Activated T-cell treated with anti-CD3 and anti-CD28 coated beads, Interleukin-2, amount 50 U/mL, for 24 hours (primary cell): ENCODE measurements around the gene UROC1.

ENCODE experiments used
- DNase-seq: peaks from one replicate; pipeline ENCODE4 v3.0.0-alpha.2; 2020
- H3K27ac Mint-ChIP-seq: 2 replicates; pipeline ENCODE4 v1.8.0; 2020; ENCODE audit warnings: mild to moderate bottlenecking, mixed read lengths
- H3K27me3 Mint-ChIP-seq: 2 replicates; pipeline ENCODE4 v1.8.0; 2020; ENCODE audit warnings: mixed read lengths
- H3K36me3 Mint-ChIP-seq: 2 replicates; pipeline ENCODE4 v1.8.0; 2020; ENCODE audit warnings: low read depth, mixed read lengths
- H3K4me1 Mint-ChIP-seq: 2 replicates; pipeline ENCODE4 v1.8.0; 2020; ENCODE audit warnings: low read depth, mixed read lengths
- H3K4me3 Mint-ChIP-seq: 2 replicates; pipeline ENCODE4 v1.8.0; 2020; ENCODE audit warnings: mild to moderate bottlenecking, moderate library complexity, mixed read lengths
- H3K9me3 Mint-ChIP-seq: 2 replicates; pipeline ENCODE4 v1.8.0; 2020; ENCODE audit warnings: mixed read lengths

The UROC1 gene

GRCh38 chr3:126551121-126551838 lies 33.7 kb upstream of the UROC1 start:
- Mint-ChIP-seq H3K27me3 (peaks cover 5% of the 10 kb centered on the region), H3K9me3 (no peaks in the 10 kb centered on the region), H3K4me1 (no peaks in the 10 kb centered on the region), H3K27ac (no peak overlapping the region), H3K36me3 (no peaks in the 10 kb centered on the region), H3K4me3 (no peak overlapping the region)
- DNase-seq = peak; percentile 14

GRCh38 chr3:126550488-126551051 lies 33.0 kb upstream of the UROC1 start:
- Mint-ChIP-seq H3K9me3 (no peaks in the 10 kb centered on the region), H3K4me1 (no peaks in the 10 kb centered on the region), H3K27me3 (peaks cover 5% of the 10 kb centered on the region), H3K36me3 (no peaks in the 10 kb centered on the region), H3K27ac (no peak overlapping the region), H3K4me3 (no peak overlapping the region)
- DNase-seq = peak; percentile 8

- no peaks in the 10 kb centered on the region for H3K4me1 Mint-ChIP-seq
- H3K36me3 Mint-ChIP-seq = no peaks in the 10 kb centered on the region
- no peaks in the 10 kb centered on the region for H3K9me3 Mint-ChIP-seq
- no peak overlapping the region for H3K4me3 Mint-ChIP-seq
- no peak overlapping the region for H3K27ac Mint-ChIP-seq
- H3K27me3 Mint-ChIP-seq = peaks cover 5% of the 10 kb centered on the region
- no peak for DNase-seq
These were observed 32.4 kb upstream of the UROC1 start for GRCh38 chr3:126549861-126550487.

- Mint-ChIP-seq H3K4me3 (no peak overlapping the region), H3K4me1 (no peaks in the 10 kb centered on the region), H3K27me3 (peaks cover 5% of the 10 kb centered on the region), H3K36me3 (no peaks in the 10 kb centered on the region), H3K27ac (no peak overlapping the region), H3K9me3 (no peaks in the 10 kb centered on the region)
- DNase-seq = peak; percentile 5
These were observed 31.2 kb upstream of the UROC1 start for GRCh38 chr3:126548556-126549466.

GRCh38 chr3:126547721-126548120 lies 30.1 kb upstream of the UROC1 start:
- no peaks in the 10 kb centered on the region for H3K9me3 Mint-ChIP-seq
- H3K27ac Mint-ChIP-seq = no peak overlapping the region
- no peak overlapping the region for H3K4me3 Mint-ChIP-seq

GRCh38 chr3:126546549-126547239 lies 29.1 kb upstream of the UROC1 start:
- no peaks in the 10 kb centered on the region for H3K36me3 Mint-ChIP-seq
- H3K4me1 Mint-ChIP-seq = no peaks in the 10 kb centered on the region
- peak; percentile 11 for DNase-seq
- peaks cover 5% of the 10 kb centered on the region for H3K27me3 Mint-ChIP-seq
- no peak overlapping the region for H3K4me3 Mint-ChIP-seq
- no peak overlapping the region for H3K27ac Mint-ChIP-seq
- no peaks in the 10 kb centered on the region for H3K9me3 Mint-ChIP-seq

More at GRCh38 chr3:126547721-126548120, 30.1 kb upstream of the UROC1 start:
- H3K4me1 Mint-ChIP-seq = no peaks in the 10 kb centered on the region
- no peaks in the 10 kb centered on the region for H3K36me3 Mint-ChIP-seq
- DNase-seq = no peak
- peaks cover 5% of the 10 kb centered on the region for H3K27me3 Mint-ChIP-seq

- peak; percentile 9 for DNase-seq
- Mint-ChIP-seq H3K27me3 (peaks cover 7% of the 10 kb centered on the region), H3K9me3 (no peaks in the 10 kb centered on the region), H3K4me3 (no peak overlapping the region), H3K27ac (no peak overlapping the region), H3K36me3 (no peaks in the 10 kb centered on the region), H3K4me1 (no peaks in the 10 kb centered on the region)
These were observed 28.4 kb upstream of the UROC1 start for GRCh38 chr3:126546013-126546412.

GRCh38 chr3:126545544-126545943 lies 28.0 kb upstream of the UROC1 start:
- no peak overlapping the region for H3K27ac Mint-ChIP-seq
- H3K9me3 Mint-ChIP-seq = no peaks in the 10 kb centered on the region
- no peaks in the 10 kb centered on the region for H3K36me3 Mint-ChIP-seq
- no peak overlapping the region for H3K4me3 Mint-ChIP-seq
- H3K4me1 Mint-ChIP-seq = peaks cover under 1% of the 10 kb centered on the region
- H3K27me3 Mint-ChIP-seq = peaks cover 7% of the 10 kb centered on the region
- peak; percentile 6 for DNase-seq

- Mint-ChIP-seq H3K4me1 (peaks cover 2% of the 10 kb centered on the region), H3K27ac (no peak overlapping the region), H3K4me3 (no peak overlapping the region), H3K9me3 (no peaks in the 10 kb centered on the region), H3K27me3 (peaks cover 15% of the 10 kb centered on the region), H3K36me3 (no peaks in the 10 kb centered on the region)
- no peak for DNase-seq
These were observed 27.2 kb upstream of the UROC1 start for GRCh38 chr3:126544596-126545281.

- H3K4me3 Mint-ChIP-seq = no peak overlapping the region
- DNase-seq = no peak
These were observed 26.0 kb upstream of the UROC1 start for GRCh38 chr3:126543457-126544061.

GRCh38 chr3:126542340-126543241 lies 25.0 kb upstream of the UROC1 start:
- Mint-ChIP-seq H3K4me3 (no peak overlapping the region), H3K36me3 (no peaks in the 10 kb centered on the region), H3K27ac (no peak overlapping the region), H3K27me3 (peaks cover 15% of the 10 kb centered on the region), H3K4me1 (peaks cover 2% of the 10 kb centered on the region), H3K9me3 (no peaks in the 10 kb centered on the region)
- peak; percentile 12 for DNase-seq

More at GRCh38 chr3:126543457-126544061, 26.0 kb upstream of the UROC1 start:
- Mint-ChIP-seq H3K4me1 (peaks cover 2% of the 10 kb centered on the region), H3K9me3 (no peaks in the 10 kb centered on the region), H3K27me3 (peaks cover 15% of the 10 kb centered on the region), H3K36me3 (no peaks in the 10 kb centered on the region), H3K27ac (no peak overlapping the region)

GRCh38 chr3:126541628-126542339 lies 24.2 kb upstream of the UROC1 start:
- no peak overlapping the region for H3K4me3 Mint-ChIP-seq
- H3K27me3 Mint-ChIP-seq = peaks cover 15% of the 10 kb centered on the region
- peaks cover 2% of the 10 kb centered on the region for H3K4me1 Mint-ChIP-seq
- peak; percentile 21 for DNase-seq
- H3K36me3 Mint-ChIP-seq = no peaks in the 10 kb centered on the region
- no peaks in the 10 kb centered on the region for H3K9me3 Mint-ChIP-seq
- no peak overlapping the region for H3K27ac Mint-ChIP-seq
